Neutrophil (primary cell): Measurements from ENCODE around the gene IFNA6.
"Not testable (repeated sequence)": the region's sequence is repeated elsewhere in the genome, so short reads cannot be mapped to it uniquely, and the experiment has no call there.

Source experiments
- H3K27ac ChIP-seq: fragments of 200-600 bp; sonication (generic); 2 replicates; pipeline ENCODE4 v1.5.1; 2016; ENCODE audit warnings: mild to moderate bottlenecking, moderate library complexity
- H3K27me3 ChIP-seq: fragments of 200-600 bp; sonication (generic); 2 replicates; pipeline ENCODE4 v1.6.0; 2016; ENCODE audit warnings: mild to moderate bottlenecking
- H3K36me3 ChIP-seq: fragments of 200-600 bp; sonication (generic); 2 replicates; pipeline ENCODE4 v1.5.1; 2017
- H3K4me1 ChIP-seq, 2 experiments: fragments of 200-600 bp in 1 of 2; sonication (generic) in 1 of 2; 1 replicate in 1 of 2; 2 replicates in 1 of 2; pipeline versions ENCODE4 v1.5.1 to v1.6.1; 2013 to 2016; ENCODE audit warnings: low read depth in 1 of 2, low read length in 1 of 2, mild to moderate bottlenecking in 1 of 2, moderate library complexity in 1 of 2; ENCODE audit not compliant: control insufficient read depth in 1 of 2, insufficient read depth in 1 of 2
- H3K4me3 ChIP-seq, 2 experiments: fragments of 200-600 bp in 1 of 2; sonication (generic) in 1 of 2; 1 replicate in 1 of 2; 2 replicates in 1 of 2; pipeline ENCODE4 v1.5.1; 2013 to 2016; ENCODE audit warnings: low read depth in 1 of 2, low read length in 1 of 2, mild to moderate bottlenecking in 1 of 2, moderate library complexity in 1 of 2
- H3K9me3 ChIP-seq: fragments of 200-600 bp; sonication (generic); 2 replicates; pipeline ENCODE4 v1.5.1; 2016
- TF ChIP-seq, protein P1 (sequence below): fragments of 200-600 bp; sonication (generic); IDR thresholded peaks from 2 replicates; pipeline ENCODE4 v1.5.1; 2016; ENCODE audit warnings: antibody characterized with exemption

IFNA6 gene

DNA sequence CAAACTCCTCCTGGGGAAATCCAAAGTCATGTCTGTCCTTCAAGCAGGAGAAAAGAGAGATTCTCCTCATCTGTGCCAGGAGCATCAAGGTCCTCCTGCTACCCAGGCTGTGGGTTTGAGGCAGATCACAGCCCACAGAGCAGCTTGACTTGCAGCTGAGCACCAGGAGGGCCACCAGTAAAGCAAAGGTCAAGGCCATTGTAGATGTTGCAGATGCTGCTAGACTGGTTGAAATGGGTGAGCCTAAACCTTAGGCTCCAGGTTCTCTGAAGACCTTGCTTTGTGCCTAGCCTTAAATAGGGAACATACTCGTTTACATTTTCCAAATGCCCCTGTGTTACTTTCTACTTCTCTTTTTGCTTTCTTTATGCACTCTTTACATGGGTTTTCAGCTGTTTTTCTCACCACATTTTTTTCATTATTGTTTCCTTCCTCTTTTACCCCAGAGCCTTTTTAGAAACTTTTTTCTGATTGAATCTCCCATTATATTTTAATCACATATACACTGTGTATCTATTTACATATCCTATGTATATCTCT, 34.5 kb upstream of the IFNA6 start, which contains the start of gene IFNA2:
Gene IFNA2 (minus strand): TSS at position 268 of the 540 bp plus-strand sequence. CDS start 69 bp downstream, at position 199.
- Histone ChIP-seq H3K36me3 (no peaks in the 10 kb centered on the region), H3K4me3 (no peak within 1 kb of the TSS), H3K27me3 (peaks cover 12% of the 10 kb centered on the region), H3K4me1 (peaks cover 6 to 21% of the 10 kb centered on the region in 2 experiments), H3K27ac (no peak within 1 kb of the TSS), H3K9me3 (no peaks in the 10 kb centered on the region)
- TF ChIP-seq, protein P1, sequence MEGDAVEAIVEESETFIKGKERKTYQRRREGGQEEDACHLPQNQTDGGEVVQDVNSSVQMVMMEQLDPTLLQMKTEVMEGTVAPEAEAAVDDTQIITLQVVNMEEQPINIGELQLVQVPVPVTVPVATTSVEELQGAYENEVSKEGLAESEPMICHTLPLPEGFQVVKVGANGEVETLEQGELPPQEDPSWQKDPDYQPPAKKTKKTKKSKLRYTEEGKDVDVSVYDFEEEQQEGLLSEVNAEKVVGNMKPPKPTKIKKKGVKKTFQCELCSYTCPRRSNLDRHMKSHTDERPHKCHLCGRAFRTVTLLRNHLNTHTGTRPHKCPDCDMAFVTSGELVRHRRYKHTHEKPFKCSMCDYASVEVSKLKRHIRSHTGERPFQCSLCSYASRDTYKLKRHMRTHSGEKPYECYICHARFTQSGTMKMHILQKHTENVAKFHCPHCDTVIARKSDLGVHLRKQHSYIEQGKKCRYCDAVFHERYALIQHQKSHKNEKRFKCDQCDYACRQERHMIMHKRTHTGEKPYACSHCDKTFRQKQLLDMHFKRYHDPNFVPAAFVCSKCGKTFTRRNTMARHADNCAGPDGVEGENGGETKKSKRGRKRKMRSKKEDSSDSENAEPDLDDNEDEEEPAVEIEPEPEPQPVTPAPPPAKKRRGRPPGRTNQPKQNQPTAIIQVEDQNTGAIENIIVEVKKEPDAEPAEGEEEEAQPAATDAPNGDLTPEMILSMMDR = no peak

DNA sequence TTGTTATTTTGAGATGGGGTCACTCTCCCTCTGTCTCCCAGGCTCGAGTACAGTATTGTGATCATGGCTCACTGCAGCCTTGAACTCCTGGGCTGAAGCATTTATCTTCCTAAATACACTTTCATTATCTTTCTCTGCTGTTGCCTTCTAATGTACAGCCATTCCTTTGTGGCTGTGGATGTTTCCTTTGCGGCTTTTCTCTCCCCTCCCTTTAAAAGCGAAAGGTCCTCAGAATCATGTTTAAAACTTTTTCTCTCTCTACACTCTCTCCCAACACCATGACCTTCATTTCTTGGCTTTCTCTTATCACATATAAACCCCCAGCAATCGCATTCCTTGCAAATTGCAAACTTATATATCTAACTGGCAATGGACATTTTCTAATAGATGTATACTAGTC, 32.9 kb upstream of the IFNA6 start:
- H3K4me1 ChIP-seq = peaks cover 6 to 21% of the 10 kb centered on the region in 2 experiments
- no peak overlapping the region for H3K4me3 ChIP-seq
- H3K36me3 ChIP-seq = no peaks in the 10 kb centered on the region
- TF ChIP-seq, protein P1 = no peak
- no peak overlapping the region for H3K27ac ChIP-seq
- H3K9me3 ChIP-seq = no peaks in the 10 kb centered on the region
- peaks cover 4% of the 10 kb centered on the region for H3K27me3 ChIP-seq

DNA sequence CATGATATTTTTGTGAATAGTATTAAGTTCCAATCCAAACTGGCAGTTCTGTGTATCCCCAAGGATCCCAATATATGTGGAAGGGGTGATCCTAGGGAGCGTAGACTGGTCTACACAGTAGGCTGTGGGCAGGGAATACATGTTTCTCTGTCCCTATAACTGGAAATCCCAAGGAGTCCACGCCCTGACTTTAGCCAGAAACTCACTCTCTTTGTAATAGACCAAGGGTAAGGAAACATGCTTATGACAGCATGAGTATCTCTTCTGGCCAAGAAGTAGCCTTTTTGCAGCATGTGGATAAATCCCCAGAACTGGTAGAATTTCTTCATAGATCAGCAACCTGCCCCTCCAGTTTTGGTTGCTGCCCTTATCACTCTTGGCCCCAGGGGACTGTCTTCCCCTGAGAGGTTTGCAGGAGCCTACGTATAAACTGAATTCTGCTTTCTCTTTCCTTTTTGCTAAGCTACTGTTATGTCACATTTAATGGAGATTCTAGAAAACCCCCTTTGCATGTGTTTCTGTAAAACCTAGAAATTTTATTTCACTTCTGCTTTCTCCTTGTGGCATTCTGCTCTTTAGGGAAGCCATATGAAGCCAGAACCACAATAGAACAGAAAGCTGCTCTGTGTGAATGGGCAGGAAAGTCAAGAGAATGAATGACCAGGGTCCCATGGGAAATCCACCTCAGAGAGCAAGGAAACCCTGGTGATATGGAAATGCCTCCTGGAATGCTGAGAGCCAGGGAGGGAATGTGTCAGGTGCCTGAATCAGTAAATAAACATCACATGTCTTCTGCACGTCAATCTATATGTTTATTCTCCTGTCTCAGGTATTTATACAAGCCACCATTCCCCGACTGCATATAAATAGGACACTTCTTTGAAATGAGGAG, 31.0 kb upstream of the IFNA6 start:
- peaks cover 6 to 21% of the 10 kb centered on the region in 2 experiments for H3K4me1 ChIP-seq
- TF ChIP-seq, protein P1 = no peak
- H3K36me3 ChIP-seq = no peaks in the 10 kb centered on the region
- no peaks in the 10 kb centered on the region for H3K9me3 ChIP-seq
- H3K27me3 ChIP-seq = no peaks in the 10 kb centered on the region
- no peak overlapping the region for H3K27ac ChIP-seq
- H3K4me3 ChIP-seq = no peak overlapping the region

DNA sequence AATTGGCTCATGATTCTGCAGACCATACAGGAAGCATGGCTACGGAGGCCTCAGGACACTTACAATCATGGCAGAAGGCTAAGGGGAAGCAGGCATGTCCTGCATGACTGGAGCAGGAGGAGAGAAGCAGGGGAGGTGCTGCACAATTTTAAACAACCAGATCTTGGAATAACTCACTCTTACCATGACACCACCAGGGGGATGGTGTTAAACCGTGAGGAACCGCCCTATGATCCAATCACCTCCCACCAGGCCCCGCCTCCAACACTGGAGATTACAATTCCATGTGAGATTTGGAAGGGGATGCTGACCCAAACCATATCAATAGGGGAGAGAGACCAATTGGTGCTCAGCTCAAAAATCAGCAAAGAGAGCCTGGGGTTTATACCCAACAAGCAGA, 20.8 kb upstream of the IFNA6 start:
- not testable (repeated sequence) for H3K27ac ChIP-seq, H3K9me3 ChIP-seq, H3K36me3 ChIP-seq, H3K4me3 ChIP-seq, H3K27me3 ChIP-seq, H3K4me1 ChIP-seq

DNA sequence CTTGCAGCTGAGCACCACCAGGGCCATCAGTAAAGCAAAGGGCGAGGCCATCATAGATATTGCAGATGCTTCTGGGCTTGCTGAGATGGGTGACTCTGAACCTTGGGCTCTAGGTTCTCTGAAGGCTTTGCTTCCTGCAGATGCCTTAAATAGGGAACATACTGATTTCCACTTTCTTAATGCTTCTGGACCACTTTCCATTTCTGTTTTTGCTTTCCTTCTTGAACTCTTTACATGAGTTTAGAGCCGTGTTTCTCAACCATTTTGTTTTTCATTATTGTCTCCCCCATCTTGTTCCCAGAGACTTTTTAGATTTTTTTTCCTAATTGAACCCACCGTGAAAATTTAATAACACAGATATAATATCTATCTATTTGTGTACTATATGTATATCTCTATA, 17.3 kb upstream of the IFNA6 start, which contains the start of gene IFNA13:
Gene IFNA13 (minus strand): TSS at position 101 of the 400 bp plus-strand sequence. CDS start 47 bp downstream, at position 54.
- Histone ChIP-seq H3K4me1 (no peaks in the 10 kb centered on the region), H3K27me3 (no peaks in the 10 kb centered on the region), H3K9me3 (no peaks in the 10 kb centered on the region), H3K4me3 (no peak within 1 kb of the TSS), H3K36me3 (no peaks in the 10 kb centered on the region), H3K27ac (no peak within 1 kb of the TSS)
- TF ChIP-seq, protein P1 = no peak

DNA sequence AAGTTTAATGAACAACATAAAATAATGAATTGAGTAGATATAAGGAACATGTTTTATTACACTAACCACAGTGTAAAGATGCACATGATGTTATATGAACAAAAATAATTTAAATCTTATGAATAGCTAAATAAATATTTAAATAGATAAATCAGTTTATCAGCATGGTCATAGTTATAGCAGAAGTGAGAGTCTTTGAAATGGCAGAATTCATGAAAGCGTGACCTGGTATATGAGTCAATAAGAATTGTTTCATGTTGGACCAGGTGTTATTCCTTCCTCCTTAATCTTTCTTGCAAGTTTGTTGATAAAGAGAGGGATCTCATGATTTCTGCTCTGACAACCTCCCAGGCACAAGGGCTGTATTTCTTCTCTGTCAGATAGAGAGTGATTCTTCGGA, 16.5 kb upstream of the IFNA6 start:
- not testable (repeated sequence) for H3K9me3 ChIP-seq, H3K27ac ChIP-seq, H3K27me3 ChIP-seq, H3K36me3 ChIP-seq, H3K4me3 ChIP-seq, H3K4me1 ChIP-seq
